Measurements from ENCODE around the gene APOF.

The APOF gene

GRCh38 chr12:56311003-56311402 is 51.7 kb downstream of the APOF start:
- H3K4me3 ChIP-seq (ENCODE audit: low read length): no peak overlapping the region
- no peaks in the 10 kb centered on the region for H3K4me1 ChIP-seq (ENCODE audit: control insufficient read depth, insufficient read depth, low read length)
- DNase-seq (ENCODE audit: low read depth, low spot score): no peak
- no CpG with 5 or more reads among the region's 12 CpGs for WGBS (ENCODE audit: insufficient coverage, insufficient read length)
- H3K27me3 ChIP-seq (ENCODE audit: control insufficient read depth, insufficient read depth, low read length): no peaks in the 10 kb centered on the region
- no peaks in the 10 kb centered on the region for H3K9me3 ChIP-seq (ENCODE audit: control insufficient read depth, insufficient read depth, low read length)
- H3K36me3 ChIP-seq (ENCODE audit: control insufficient read depth, insufficient read depth, low read length): peaks cover 18% of the 10 kb centered on the region; the same call in 1 of the 2 replicates
- H3K27ac ChIP-seq (ENCODE audit: low read length): no peak overlapping the region
